OCI-LY3 (cell line): ENCODE measurements around the gene OCIAD2.

ENCODE experiments used
- EZH2phosphoT487 ChIP-seq: fragments of 200-600 bp; shearing (Covaris generic); IDR thresholded peaks from 2 replicates; pipeline ENCODE4 v1.6.1; 2018; ENCODE audit warnings: antibody characterized with exemption, mixed run types, low read depth
- TF ChIP-seq, protein P1 (sequence below): fragments of 200-600, 300-600 bp; sonication (generic); IDR thresholded peaks from 2 replicates; pipeline ENCODE4 v1.5.1; 2014; ENCODE audit warnings: antibody characterized with exemption, low read length, low read depth

- TF ChIP-seq, protein P1, sequence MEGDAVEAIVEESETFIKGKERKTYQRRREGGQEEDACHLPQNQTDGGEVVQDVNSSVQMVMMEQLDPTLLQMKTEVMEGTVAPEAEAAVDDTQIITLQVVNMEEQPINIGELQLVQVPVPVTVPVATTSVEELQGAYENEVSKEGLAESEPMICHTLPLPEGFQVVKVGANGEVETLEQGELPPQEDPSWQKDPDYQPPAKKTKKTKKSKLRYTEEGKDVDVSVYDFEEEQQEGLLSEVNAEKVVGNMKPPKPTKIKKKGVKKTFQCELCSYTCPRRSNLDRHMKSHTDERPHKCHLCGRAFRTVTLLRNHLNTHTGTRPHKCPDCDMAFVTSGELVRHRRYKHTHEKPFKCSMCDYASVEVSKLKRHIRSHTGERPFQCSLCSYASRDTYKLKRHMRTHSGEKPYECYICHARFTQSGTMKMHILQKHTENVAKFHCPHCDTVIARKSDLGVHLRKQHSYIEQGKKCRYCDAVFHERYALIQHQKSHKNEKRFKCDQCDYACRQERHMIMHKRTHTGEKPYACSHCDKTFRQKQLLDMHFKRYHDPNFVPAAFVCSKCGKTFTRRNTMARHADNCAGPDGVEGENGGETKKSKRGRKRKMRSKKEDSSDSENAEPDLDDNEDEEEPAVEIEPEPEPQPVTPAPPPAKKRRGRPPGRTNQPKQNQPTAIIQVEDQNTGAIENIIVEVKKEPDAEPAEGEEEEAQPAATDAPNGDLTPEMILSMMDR = no peak
- TF ChIP-seq EZH2phosphoT487 = no peak
Observed at GRCh38 chr4:48914311-48914710, 7.7 kb upstream of the OCIAD2 start.
